Central memory CD8-positive, alpha-beta T cell (primary cell): ENCODE results near the gene CLNK.

Experiments used
- ATAC-seq: fragments of 150-1000 bp; cut with Tn5 transposase; replicated peaks from 2 replicates; pipeline ENCODE4 v1.10.0; 2022; ENCODE audit warnings: mild to moderate bottlenecking, moderate FRiP score, moderate number of reproducible peaks; ENCODE audit not compliant: poor library complexity, severe bottlenecking; ENCODE audit errors: extremely low read depth
- DNase-seq, 2 donors: peaks; one replicate each; pipeline ENCODE4 v3.0.0; 2021; ENCODE audit warnings: low spot score in 2 of 2
- H3K27ac Mint-ChIP-seq: one replicate; pipeline ENCODE4 v1.8.0; 2022; ENCODE audit warnings: low read depth, mild to moderate bottlenecking, moderate library complexity, mixed read lengths
- H3K27me3 Mint-ChIP-seq: one replicate; pipeline ENCODE4 v1.8.0; 2022; ENCODE audit warnings: mixed read lengths
- H3K36me3 Mint-ChIP-seq: one replicate; pipeline ENCODE4 v1.8.0; 2022; ENCODE audit warnings: mild to moderate bottlenecking, moderate library complexity, mixed read lengths; ENCODE audit not compliant: insufficient read depth
- H3K4me1 Mint-ChIP-seq: one replicate; pipeline ENCODE4 v1.8.0; 2022; ENCODE audit warnings: mixed read lengths
- H3K4me3 Mint-ChIP-seq: one replicate; pipeline ENCODE4 v1.8.0; 2022; ENCODE audit warnings: mild to moderate bottlenecking, moderate library complexity, mixed read lengths
- H3K9me3 Mint-ChIP-seq: one replicate; pipeline ENCODE4 v1.8.0; 2022; ENCODE audit warnings: mixed read lengths

Gene CLNK

DNA sequence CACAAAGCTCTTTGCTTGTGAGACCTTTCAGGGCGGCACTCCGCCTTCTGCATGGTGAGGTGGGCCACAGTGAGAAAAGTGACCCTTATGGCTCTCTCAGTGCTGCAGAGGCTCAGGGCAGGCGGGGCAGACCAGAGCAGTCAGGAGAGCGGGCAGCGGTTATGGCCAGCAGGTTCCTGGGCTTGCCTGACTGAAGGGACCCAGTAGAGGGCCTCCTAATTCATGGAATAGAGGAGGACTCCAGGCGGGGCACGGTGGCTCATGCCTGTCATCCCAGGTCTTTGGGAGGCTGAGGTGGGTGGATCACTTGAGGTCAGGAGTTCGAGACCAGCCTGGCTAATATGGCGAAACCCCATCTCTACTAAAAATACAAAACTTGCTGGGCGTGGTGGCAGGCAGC is 91.4 kb downstream of the CLNK start:
- Mint-ChIP-seq H3K4me1 (peaks cover 18% of the 10 kb centered on the region), H3K27ac (no peak overlapping the region), H3K4me3 (no peak overlapping the region), H3K9me3 (no peaks in the 10 kb centered on the region), H3K27me3 (no peaks in the 10 kb centered on the region), H3K36me3 (no peaks in the 10 kb centered on the region)
- no peak for DNase-seq
- no peak for ATAC-seq

GRCh38 chr4:10590896-10591295 is 93.7 kb downstream of the CLNK start:
- no peaks in the 10 kb centered on the region for H3K9me3 Mint-ChIP-seq
- DNase-seq, result no peak
- no peak overlapping the region for H3K27ac Mint-ChIP-seq
- no peaks in the 10 kb centered on the region for H3K36me3 Mint-ChIP-seq
- H3K27me3 Mint-ChIP-seq, result no peaks in the 10 kb centered on the region
- ATAC-seq, result no peak
- peaks cover 26% of the 10 kb centered on the region for H3K4me1 Mint-ChIP-seq
- no peak overlapping the region for H3K4me3 Mint-ChIP-seq

DNA sequence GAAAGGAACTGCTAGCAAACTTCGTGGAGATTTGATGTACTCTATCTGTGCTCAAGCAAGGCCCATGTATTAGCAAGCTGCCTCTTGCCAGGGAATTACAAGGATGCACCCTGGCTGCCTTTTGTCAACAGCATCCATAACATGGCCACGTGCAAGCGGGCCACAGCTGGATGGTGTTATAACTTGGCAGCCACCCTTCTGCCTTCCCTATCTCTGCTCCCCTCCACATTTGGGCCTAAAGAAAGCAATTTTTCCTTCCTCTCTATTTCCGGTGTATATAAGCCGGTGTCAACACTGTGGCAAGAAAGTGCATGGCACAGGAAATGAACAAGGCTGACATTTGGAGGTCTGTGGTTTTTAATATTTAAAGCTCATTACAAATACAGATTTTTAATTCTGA is 94.8 kb downstream of the CLNK start:
- ATAC-seq (peak; percentile 35), DNase-seq (no peak)
- no peak overlapping the region for H3K27ac Mint-ChIP-seq
- H3K36me3 Mint-ChIP-seq, result no peaks in the 10 kb centered on the region
- H3K4me1 Mint-ChIP-seq, result peaks cover 26% of the 10 kb centered on the region
- H3K27me3 Mint-ChIP-seq, result no peaks in the 10 kb centered on the region
- no peaks in the 10 kb centered on the region for H3K9me3 Mint-ChIP-seq
- no peak overlapping the region for H3K4me3 Mint-ChIP-seq

GRCh38 chr4:10589321-10589720 is 95.2 kb downstream of the CLNK start:
- Mint-ChIP-seq H3K9me3 (no peaks in the 10 kb centered on the region), H3K4me3 (no peak overlapping the region), H3K27me3 (no peaks in the 10 kb centered on the region), H3K36me3 (no peaks in the 10 kb centered on the region), H3K4me1 (peaks cover 27% of the 10 kb centered on the region), H3K27ac (no peak overlapping the region)
- ATAC-seq (no peak), DNase-seq (no peak)

DNA sequence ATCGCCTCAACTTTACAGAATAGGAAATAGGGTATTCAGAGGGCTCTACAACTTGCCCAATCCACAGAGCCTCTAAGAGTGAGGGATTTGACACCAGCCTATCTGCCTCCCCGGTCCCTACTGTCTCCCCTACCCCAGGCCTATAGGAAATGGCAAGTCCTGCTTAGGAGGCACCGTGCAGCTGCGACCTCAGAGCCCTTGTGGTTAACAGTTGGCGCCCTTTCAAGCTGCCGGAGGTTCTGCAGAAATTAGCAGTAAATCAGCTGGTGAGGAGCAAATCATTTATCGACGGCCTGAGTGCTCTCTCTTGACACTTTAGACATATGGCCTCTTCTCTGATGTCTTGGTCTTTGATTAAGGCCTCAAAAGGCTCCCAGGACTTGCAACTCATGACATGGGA is 96.9 kb downstream of the CLNK start:
- Mint-ChIP-seq H3K27ac (peak overlapping the region; percentile 55), H3K36me3 (no peaks in the 10 kb centered on the region), H3K9me3 (no peaks in the 10 kb centered on the region), H3K27me3 (no peaks in the 10 kb centered on the region), H3K4me3 (no peak overlapping the region), H3K4me1 (peaks cover 38% of the 10 kb centered on the region)
- DNase-seq (peak in 1 of 2 donors; percentile 17), ATAC-seq (peak; percentile 73)

- DNase-seq (no peak), ATAC-seq (peak; percentile 19)
- peaks cover 38% of the 10 kb centered on the region for H3K4me1 Mint-ChIP-seq
- no peaks in the 10 kb centered on the region for H3K9me3 Mint-ChIP-seq
- no peaks in the 10 kb centered on the region for H3K27me3 Mint-ChIP-seq
- peak overlapping the region; percentile 55 for H3K27ac Mint-ChIP-seq
- H3K4me3 Mint-ChIP-seq, result no peak overlapping the region
- H3K36me3 Mint-ChIP-seq, result no peaks in the 10 kb centered on the region
Observed at GRCh38 chr4:10587296-10587695, 97.3 kb downstream of the CLNK start.

DNA sequence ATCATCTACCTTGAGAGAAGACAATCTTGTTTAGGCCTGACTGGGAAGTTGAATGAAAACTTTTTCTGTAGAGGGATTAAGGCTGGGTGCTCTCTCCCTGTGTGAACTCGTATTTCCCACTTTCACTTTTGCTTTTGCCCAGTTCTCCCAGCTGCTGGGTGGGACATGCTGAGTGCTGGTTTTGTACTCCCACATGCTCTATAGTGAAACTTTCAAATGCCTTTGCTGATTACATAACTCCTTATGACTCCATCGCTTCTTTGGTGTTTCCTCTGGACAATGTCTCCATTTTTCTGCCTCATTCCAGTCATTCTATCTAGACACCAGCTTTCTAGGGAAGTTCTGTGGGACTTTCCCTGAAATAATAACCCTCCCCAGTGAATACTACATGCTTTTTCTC is 100.5 kb downstream of the CLNK start:
- Mint-ChIP-seq H3K9me3 (no peaks in the 10 kb centered on the region), H3K4me3 (no peak overlapping the region), H3K36me3 (no peaks in the 10 kb centered on the region), H3K27me3 (no peaks in the 10 kb centered on the region), H3K4me1 (peaks cover 21% of the 10 kb centered on the region), H3K27ac (no peak overlapping the region)
- ATAC-seq (no peak), DNase-seq (no peak)

- no peak for DNase-seq
- Mint-ChIP-seq H3K9me3 (no peaks in the 10 kb centered on the region), H3K27ac (no peak overlapping the region), H3K36me3 (no peaks in the 10 kb centered on the region), H3K4me1 (peaks cover 18% of the 10 kb centered on the region), H3K27me3 (no peaks in the 10 kb centered on the region), H3K4me3 (no peak overlapping the region)
- ATAC-seq, result no peak
Observed at GRCh38 chr4:10582951-10583350, 101.6 kb downstream of the CLNK start.

- no peak overlapping the region for H3K4me3 Mint-ChIP-seq
Observed at GRCh38 chr4:10582059-10582686, 102.4 kb downstream of the CLNK start.

DNA sequence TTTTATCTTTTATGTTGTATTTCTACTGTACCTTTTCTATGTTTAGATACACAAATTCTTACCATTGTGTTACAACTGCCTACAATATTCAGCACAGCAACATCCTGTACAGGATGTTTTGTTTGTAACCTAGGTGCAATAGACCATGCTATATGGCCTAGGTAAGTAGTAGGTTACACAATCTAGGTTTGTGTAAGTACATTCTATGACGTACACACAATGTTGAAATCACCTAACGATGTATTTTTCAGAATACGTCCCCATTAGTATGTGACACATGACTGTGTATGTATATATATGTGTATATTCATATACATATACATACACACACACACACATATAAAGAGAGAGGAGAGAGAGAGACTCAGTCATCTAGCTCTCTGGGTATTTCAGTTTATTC is 103.5 kb downstream of the CLNK start:
- H3K4me3 Mint-ChIP-seq, result no peak overlapping the region
- no peaks in the 10 kb centered on the region for H3K9me3 Mint-ChIP-seq
- no peaks in the 10 kb centered on the region for H3K36me3 Mint-ChIP-seq
- peaks cover 12% of the 10 kb centered on the region for H3K4me1 Mint-ChIP-seq
- no peaks in the 10 kb centered on the region for H3K27me3 Mint-ChIP-seq
- no peak for ATAC-seq
- DNase-seq, result no peak
- no peak overlapping the region for H3K27ac Mint-ChIP-seq

More at GRCh38 chr4:10582059-10582686, 102.4 kb downstream of the CLNK start:
- Mint-ChIP-seq H3K9me3 (no peaks in the 10 kb centered on the region), H3K27me3 (no peaks in the 10 kb centered on the region), H3K27ac (no peak overlapping the region), H3K4me1 (peaks cover 12% of the 10 kb centered on the region), H3K36me3 (no peaks in the 10 kb centered on the region)
- ATAC-seq, result no peak
- DNase-seq, result no peak

DNA sequence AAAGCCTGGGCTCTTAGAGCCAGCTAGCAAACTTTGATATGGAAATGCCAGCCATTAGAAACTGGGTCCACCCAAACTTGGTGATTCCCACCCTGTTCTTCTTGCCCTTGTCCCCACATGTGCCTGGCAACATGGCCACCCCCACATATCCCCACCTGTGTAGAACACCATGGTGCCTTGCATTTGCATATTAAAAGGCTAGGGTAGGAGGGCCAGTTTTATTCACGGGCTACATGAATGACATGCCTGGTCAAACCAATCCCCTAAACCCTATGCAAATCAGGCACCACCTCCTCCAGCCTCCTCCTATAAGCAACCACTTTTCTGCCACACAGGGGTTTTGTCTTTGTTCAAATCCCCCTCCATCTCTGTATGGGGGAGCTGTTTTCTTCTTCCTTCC is 104.9 kb downstream of the CLNK start:
- peaks cover 12% of the 10 kb centered on the region for H3K27me3 Mint-ChIP-seq
- no peak for ATAC-seq
- no peak overlapping the region for H3K27ac Mint-ChIP-seq
- H3K4me1 Mint-ChIP-seq, result peaks cover 17% of the 10 kb centered on the region
- H3K9me3 Mint-ChIP-seq, result no peaks in the 10 kb centered on the region
- H3K4me3 Mint-ChIP-seq, result no peak overlapping the region
- no peak for DNase-seq
- H3K36me3 Mint-ChIP-seq, result no peaks in the 10 kb centered on the region

GRCh38 chr4:10577508-10578426 is 106.8 kb downstream of the CLNK start:
- Mint-ChIP-seq H3K27ac (no peak overlapping the region), H3K4me3 (no peak overlapping the region), H3K4me1 (peaks cover 6% of the 10 kb centered on the region), H3K9me3 (no peaks in the 10 kb centered on the region), H3K27me3 (peaks cover 30% of the 10 kb centered on the region), H3K36me3 (peaks cover 2% of the 10 kb centered on the region)
- ATAC-seq (no peak), DNase-seq (no peak)

GRCh38 chr4:10577018-10577417 is 107.5 kb downstream of the CLNK start:
- Mint-ChIP-seq H3K36me3 (peaks cover 2% of the 10 kb centered on the region), H3K4me3 (no peak overlapping the region), H3K27ac (no peak overlapping the region), H3K9me3 (no peaks in the 10 kb centered on the region), H3K27me3 (peaks cover 30% of the 10 kb centered on the region), H3K4me1 (peaks cover 6% of the 10 kb centered on the region)
- DNase-seq (no peak), ATAC-seq (no peak)
